Activated CD8-positive, alpha-beta memory T cell treated with anti-CD3 and anti-CD28 coated beads, Interleukin-2, amount 50 U/mL, for 1 hour (primary cell): ENCODE results near the gene LMO2.

Source experiments
- DNase-seq: peaks from one replicate; pipeline ENCODE4 v3.0.0-alpha.2; 2020; ENCODE audit errors: extremely low read depth

Gene LMO2

DNA sequence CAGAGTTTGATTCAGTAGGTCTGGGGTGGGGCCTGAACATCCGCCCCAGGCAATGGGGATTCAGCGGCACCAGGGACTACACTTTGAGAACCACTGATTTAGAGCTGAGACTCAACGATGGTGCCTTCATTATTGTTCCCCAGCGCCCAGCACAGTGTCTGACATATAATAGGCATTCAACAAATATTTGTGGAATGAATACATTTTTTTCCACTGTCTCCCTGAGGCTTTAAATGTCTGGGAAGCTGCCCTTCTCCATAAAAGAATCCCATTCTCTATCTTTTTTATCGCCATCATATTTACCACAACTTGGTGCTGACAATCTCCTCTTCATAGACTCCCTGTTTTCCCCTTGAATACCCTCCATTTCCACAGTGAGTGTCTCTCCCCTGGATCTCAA lies 23.6 kb upstream of the LMO2 start:
- DNase-seq = no peak

DNA sequence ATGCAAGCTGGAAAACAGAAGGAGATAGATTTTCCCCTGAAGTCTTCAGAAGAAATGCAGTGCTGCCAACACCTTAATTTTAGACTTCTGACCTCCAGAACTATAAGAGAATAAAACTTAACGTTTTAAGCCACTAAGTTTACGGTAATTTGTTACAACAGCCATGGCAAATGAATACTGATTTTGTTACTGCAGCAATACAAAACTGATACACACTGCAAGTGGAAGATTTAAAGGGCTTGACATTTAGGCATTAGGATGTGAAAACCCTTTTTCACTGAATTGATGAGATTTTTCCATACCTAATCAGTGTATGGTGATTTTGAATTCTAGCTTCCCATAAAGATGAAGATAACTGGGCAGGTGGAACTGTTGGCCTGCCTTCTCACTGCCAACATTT lies 22.1 kb upstream of the LMO2 start:
- no peak for DNase-seq

DNA sequence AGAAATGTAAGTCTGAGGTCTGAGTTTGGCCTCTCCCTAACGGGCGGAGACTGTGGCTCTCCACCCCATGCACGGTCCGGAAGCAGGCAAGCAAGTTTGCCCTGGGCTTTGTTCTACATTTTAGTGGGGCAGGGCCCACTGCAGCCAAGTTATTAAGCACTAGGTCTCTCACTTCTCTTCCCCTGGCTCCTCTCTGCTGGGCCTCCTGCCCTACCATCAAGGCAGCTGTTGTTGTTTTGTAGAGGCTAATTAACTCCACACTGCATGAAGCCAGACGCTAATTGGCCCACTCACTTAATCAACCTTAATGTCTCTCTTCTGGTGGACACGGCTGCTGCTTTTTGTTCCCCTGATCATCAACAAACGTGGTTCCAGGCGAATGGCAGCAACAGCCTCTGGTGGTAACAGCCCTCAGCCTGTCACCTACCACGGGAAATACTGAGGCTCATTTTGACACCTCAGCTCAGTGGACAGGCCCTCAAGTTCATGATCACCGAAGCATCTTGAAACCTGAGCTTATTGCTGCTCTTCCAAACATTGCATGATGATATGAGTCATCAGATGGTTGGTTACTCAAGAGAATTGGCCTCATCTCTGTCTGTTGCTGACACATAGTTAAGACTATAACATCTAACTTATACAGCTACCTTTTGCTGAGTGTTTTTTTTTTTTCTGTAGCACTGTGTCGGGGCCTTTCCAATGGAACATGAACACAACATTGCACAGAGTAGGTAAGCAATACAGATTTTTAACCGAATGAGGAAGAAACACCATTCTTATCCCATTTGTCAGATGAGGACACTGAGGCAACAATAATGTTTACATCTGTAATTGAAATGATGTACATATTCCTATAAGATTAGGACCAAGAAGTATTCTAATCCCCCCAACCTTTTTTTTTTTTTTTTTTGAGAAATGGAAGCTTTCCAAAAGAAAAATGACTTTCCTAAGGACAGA lies 20.8 kb upstream of the LMO2 start:
- DNase-seq = no peak

DNA sequence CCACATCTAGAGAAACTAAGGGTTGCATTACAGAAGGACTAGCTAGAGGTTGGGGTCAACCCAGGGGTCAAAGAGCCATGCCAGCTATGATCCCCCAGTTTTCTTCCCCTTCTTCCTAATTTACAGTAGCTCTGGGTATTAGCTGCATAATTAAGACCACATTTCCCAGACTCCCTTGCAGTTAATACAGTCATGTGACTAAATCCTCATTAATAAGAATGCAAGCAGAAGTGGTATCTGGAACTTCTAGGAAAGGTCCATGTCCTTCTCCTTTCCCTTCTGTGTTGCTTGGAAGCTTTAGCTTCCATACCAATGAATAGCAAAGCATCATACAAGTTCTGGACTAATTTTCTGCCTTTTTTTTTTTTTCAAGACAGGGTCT lies 19.1 kb upstream of the LMO2 start:
- DNase-seq = no peak

DNA sequence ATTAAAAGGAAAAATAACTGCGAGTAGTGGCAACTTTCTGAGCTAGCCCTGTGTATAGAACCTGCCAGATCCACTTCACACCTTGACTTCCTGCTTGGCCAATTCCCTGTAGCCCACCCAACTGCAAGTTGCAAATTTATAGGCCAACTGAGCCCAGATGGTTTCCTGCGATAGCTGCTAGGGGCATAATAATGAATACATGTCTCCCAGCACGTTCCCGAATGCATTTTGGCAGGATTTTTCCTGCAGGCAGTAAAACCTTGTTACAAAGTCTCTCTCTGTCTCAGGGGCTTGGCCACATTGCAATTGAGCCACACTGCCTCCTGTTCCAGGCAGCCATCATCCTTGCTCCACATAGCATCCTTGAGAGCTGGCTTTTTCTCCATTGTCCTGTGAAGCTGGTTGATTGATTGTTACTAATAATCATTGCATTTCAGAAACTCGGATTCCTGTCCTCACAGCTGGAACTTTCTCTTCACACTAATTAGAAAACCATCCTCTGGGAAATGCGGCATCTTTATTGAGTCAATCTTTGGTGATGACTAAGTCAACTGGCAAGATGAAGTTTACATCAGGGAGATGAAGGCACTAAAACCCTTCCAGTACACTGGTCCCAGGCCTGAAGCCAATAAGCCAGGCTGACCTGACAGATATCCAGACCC lies 18.6 kb upstream of the LMO2 start:
- no peak for DNase-seq

DNA sequence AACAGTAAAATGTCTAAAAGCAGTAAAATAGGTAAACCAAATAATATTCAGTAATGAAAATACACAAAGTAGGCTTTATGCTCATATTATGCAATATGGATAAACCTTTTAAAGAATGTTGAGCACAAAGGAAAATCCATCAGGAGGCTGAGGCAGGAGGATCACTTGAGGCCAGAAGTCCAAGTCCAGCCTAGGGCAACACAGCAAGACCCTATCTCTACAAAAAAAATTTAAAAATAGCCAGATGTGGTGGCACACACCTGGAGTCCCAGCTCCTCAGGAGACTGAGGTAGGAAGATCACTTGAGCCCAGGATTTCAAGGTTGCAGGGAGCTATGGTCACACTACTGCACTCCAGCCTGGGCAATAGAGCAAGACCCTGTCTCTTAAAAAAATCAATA lies 17.7 kb upstream of the LMO2 start:
- no peak for DNase-seq

DNA sequence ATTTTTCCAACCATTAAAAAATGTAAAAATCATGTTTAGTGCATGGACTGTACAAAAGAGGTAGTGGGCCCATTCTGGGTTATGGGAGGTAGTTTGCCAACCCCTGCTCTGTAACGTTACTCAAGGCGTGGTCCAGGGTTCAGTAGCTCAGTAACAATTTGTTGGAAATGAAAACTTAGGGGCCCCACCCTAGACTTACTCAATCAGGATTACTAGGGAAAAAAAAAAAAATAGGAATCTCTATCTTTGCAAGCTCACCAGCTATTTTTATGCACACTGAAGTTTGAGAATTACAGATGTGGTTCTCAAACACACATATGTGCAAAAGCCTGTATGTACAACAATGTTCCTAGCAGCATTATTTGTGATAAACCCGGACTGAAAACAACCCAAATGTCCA lies 17.3 kb upstream of the LMO2 start:
- no peak for DNase-seq

DNA sequence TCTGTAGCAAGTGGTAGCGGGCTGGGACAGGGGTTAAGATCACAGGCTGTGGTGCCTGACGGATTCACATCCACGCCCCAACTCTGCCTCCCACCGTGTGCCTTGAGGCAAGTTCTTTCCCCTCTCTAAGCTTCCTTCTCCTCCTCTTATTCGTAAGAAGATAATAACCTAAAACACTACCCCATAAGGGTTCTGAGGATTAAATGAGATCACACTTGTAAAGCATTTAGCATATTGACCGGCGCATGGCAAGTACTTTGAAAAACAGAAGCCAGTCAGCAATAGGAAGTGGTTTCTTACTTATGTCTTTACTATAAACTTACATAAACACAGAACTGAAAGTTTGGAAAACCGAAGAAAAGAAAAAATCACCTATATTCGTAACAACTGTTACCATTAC lies 15.5 kb upstream of the LMO2 start:
- no peak for DNase-seq

DNA sequence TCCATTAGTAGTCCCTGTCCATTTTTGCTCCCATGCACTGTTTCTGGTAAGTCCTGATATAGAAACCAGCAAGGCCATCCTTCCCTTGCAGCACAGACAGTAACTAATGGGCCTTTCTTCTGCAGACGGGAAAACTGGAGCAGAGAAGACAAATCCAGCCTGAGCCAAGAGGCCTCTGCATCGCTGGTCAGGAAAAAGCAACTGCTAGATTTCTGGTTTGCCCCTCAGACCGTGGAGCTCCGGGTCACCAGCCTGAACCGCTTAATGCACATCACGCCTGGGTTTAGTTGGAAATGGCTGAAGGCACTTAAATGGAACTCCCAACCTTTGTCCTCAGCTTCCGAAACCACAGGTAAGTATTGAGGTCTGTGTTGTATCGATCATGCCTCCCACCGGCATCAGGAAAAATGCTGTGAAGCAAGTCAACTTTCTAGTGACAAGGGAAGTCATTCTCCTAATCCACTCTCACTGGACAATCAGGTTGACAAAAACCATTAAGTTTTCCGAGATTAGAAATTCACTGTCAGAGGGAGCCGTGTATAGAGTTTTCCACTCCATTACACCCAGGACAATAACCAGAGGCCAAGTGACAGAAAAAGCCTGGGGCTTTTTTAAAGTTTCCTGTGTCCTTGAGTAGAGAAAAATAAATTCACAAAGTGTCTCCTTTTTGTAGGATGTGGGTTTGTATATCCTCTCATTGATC lies 14.8 kb upstream of the LMO2 start:
- no peak for DNase-seq

DNA sequence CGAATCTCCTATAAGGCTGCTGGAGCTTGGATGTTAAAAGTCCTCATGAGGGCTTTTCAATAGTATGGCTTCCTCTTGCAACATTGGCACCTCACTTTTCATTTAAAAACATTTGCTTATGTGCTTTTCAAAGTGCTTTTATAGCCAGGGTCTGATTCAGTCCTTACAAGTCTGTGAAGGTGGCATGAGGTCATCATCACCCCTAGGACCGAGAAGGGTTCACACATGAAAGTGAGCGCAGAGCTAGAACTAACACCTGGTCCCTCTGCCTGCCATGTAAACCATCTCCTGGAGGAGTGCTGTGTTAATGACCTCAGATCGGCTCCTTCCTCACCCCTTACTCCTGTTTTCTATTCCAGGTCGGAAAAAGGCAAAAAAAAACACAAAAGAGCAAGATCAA lies 12.2 kb upstream of the LMO2 start:
- DNase-seq = no peak

DNA sequence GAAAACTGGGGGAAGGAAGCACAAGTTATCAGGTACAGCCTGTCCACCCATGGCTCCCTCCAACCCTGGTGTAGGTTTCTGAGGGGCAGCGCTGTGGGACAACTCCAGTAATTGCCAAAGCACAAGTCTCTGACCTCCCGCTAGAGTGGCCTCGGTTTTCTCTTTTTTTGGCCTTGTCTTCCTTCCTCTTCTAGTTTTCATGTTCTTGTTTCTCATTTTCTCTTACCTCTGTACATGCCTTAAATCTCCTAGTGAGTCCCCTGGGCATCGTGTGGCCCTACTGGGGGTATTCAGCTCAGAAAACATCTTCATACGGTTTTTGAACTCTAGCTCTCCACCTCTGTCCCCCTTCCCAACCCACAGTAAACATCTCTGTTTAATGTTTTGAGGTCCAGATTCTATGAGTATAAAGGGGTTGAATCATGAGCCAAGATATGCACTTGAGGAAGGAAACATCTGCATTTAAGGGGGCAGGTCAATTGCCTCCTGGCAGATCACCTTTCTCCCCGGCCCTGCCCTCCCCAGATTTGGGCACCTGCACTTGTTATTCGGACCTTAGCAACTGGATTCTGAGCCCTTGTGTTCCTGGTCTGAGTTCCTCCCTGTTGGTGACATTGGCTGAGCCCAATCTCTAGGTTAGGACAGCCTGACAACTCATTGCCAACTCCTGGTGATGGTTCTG lies 8.4 kb upstream of the LMO2 start:
- DNase-seq = no peak

DNA sequence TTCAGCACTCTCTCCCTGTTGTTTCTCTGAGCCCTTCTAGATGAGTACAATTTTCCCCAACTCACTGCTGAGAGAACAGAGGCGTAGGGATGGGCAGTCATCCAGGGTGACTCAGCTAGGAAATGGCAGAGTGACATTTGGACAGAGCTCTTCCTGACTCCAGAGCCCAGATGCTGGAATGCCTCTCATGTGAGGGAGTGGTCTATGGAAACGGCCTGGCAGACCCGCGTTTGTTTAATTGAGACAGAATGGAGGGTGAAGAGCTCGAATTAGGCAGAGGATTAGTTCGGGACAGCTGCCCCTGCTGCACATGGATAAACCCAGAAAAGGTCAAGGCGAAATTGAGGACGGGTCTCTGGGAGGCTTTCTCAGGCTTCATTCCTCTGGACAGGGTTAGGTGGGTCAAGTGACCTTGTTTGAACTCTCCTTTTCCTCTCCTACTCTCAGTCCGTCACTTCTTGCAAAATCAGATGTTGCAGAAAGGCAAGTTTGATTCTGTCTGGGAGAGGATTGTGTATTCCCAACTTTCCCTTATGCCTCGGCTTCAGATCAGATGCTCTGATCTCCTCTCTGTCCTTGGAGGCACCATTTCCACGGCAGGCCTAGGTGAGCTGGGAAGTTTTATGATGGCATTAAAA lies 7.6 kb upstream of the LMO2 start:
- no peak for DNase-seq

DNA sequence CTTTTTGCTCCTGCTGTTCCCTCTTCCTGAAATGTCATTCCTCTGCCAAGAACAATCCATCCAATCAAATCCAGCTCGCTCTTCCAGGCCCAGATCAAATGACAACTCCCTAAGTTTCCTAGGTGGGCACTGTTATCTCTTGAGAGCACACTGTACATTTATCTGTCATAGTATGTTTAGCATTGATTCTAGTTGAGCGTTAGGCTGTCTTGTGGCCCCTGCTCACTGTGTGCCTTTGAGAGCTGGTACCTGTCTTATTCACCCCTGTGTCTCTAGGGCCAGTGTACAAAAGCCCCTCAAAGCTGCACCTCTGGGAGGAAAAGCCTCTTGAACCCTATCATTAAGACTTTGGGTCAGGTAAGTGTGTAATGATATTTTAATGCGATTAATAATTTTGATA lies 7.1 kb upstream of the LMO2 start:
- no peak for DNase-seq

DNA sequence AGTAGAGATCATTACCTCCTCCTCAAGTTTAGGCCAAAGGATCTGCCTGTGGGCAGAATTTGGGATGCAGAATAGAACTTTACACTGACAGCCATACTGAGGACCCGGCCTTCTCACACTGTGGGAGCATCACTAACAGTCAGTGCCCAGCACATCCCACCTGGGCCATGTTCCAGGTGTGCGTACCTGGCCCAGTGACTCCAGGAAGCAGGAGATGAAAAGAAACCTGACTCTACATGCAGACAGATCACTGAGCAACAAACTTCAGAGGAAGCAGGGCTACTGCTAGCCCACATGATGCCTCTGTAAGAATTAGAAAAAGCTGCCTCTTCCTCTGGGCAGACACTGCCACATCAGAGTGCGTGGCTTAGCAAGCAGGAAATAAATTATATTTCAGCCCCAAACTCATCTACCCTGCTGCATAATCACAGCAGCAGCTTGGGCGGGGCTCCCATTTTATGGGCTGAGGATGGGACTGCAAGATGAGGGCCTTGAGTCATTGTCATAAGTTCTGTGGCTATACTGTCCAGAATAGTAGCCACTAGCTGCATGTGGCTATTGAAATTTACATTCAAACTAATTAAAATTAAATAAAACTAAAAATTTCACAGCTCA lies 6.0 kb upstream of the LMO2 start:
- DNase-seq = no peak

DNA sequence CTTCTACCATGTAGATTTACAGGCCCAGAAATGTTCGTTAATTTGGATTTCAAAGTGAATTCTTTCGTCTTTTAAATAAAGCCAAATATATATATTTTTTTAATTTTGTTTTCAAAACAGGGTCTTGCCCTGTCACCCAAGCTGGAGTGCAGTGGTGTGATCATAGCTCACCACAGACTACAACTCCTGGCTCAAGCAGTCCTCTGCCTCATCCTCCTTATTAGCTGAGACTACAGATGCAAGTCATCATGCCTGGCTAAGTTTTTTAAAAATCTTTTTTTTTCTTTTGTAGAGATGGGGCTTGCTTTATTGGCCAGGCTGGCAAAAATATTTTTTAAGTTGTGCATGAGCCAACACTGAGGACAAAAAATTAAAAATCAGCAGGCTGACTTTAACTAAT lies 5.0 kb upstream of the LMO2 start:
- DNase-seq = no peak

DNA sequence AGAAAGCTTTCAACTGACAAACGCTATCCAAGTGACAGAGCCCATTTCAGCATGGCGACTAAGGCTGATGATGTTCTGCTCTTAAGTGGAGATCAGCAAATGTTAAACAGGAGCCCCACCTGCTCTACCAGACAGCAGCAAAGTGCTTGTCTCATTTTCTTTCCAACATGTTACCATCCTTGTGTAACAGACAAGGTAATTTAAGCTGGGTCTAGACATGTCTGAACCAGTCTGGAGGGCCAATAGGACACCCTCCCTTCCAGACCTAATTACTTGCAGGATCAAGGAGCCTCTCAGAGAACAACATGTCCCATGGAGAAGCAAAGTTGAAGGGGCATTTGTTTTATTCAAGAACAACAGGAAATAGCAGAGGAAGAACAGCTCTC lies 3.9 kb upstream of the LMO2 start:
- no peak for DNase-seq

DNA sequence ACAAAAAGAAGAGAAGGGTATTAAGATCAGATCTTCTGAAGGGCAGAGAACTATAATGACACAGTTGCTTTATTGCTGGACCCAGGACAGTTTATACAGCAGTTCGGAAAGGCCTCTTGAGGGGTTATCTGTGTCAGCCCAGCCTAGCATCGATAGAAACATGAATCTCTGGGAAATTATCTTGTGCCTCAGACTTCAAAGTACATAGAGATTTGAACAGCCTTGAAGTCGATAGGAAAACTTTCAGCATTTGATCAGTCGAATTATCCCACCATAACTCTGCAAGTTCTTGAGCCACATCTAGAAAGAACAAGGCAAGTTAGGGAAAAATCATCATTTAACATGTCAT lies 2.5 kb upstream of the LMO2 start:
- DNase-seq = no peak

DNA sequence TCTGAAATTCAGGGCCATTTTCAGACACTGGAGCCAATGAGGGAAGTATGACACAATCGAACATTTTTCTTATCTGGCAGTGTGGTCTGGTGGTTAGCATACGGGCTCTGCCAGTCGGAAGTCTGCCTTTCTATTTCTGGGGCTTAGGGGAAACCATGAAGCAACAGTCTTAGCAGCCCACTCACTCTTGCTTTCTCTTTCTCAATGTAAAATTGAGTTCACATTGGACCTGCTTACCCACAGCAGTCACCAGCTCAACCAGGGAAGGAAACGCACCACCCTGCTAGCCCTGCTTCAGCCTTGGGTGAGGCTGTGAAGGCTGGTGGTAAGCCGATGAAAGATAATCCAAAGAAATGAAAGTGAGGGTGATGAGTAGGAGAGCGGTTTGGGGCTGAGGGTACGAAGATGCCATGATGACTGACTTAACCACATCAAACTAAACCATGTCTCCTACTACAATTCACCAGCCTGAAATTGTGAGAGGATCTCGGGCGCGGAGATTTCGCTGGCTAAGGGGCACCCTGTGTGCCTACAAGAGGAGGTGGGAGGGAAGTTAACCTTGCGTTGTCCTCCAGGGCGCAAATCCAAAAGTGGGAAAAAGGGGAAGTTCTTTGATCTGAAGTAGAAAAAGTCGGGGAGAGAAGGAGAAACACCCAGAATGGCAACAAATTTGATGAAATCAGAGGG lies 2.0 kb upstream of the LMO2 start:
- peak; percentile 51 for DNase-seq

DNA sequence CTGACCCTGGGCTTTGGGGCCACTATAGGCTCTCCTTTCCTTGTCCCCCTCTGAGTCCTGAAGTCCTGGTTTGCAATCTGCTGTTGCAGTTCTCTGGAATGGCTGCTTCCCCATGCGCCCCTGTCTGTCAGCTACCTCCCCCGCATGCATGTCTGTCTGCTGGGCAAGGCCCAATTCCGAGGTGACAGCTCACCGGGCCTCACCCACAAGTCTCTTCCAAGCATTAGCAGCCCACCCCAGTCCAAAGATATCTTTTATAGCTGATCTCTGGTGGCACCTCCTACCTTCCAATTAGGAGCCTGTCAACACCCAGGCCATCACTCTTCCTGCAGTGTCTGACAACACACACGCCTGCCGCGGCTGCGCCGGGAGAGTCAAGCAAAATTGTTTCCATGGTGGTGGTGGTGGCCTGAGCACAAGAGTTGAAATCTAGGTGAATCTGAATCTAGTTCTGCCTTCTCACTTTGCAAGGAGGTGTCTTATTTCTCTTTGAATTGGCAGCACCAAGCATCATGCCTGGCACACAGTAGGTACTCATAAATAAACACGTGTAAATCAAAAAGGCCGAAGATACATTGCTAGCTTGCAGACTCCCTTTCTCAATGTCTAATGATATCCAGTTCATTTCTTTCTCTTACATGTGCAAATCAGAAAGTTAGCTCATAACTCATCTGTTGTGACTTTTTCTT lies 1.2 kb upstream of the LMO2 start:
- DNase-seq = no peak

DNA sequence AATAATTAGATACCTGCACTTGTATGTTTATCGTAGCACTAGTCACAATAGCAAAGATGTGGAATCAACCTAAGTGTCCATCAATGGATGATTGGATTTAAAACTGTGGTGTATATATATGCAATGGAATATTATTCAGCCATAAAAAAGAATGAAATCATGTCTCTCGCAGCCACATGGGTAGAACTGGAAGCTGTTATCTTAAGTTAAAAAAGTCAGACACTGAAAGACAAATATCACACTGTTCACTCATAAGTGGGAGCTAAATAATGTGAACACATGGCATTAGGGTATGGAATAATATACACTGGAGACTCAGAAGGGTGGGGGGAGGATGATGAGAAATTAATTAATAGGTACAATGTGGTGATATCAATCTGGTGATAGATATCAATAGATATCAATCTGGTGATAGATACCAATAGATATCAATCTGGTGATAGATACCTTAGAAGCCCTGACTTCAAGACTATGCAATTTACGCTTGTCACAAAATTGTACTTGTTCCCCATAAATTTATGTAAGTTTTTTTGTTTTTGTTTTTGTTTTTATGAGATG lies 2.0 kb downstream of the LMO2 start:
- DNase-seq = no peak
